Measurements from ENCODE around the gene CFAP97D2. TPM values are rescaled to one million over a fixed set of nuclear protein-coding genes. Genes with fewer than 3 reads are reported as not detected.
"Not testable (repeated sequence)": the region's sequence is repeated elsewhere in the genome, so short reads cannot be mapped to it uniquely, and the experiment has no call there.

Gene CFAP97D2
- total RNA-seq, 1 experiment from 2014 or later, result not detected

- no peak for TF ChIP-seq ZNF512 (CRISPR knock-in tag; IDR thresholded peaks at IDR 0.05; ENCODE audit: borderline replicate concordance)
- TF ChIP-seq CBFB (CRISPR knock-in tag; IDR thresholded peaks at IDR 0.05; ENCODE audit: low read depth), result no peak
- TF ChIP-seq HMGXB4 (CRISPR knock-in tag; IDR thresholded peaks at IDR 0.05), result no peak
Observed at GRCh38 chr13:114174529-114174961, 4.5 kb upstream of the CFAP97D2 start (continued).

GRCh38 chr13:114176359-114176902 lies 2.6 kb upstream of the CFAP97D2 start:
- peaks cover 21% of the 10 kb centered on the region for H3K9me3 Mint-ChIP-seq
- H3K27me3 Mint-ChIP-seq (ENCODE audit: low read depth); DNase-seq (ENCODE audit: low spot score); POLR2A ChIA-PET; H3K36me3 Mint-ChIP-seq; CTCF ChIA-PET; H3K4me3 Mint-ChIP-seq; ATAC-seq; H3K4me1 Mint-ChIP-seq; H3K27ac Mint-ChIP-seq: not testable (repeated sequence)

- Mint-ChIP-seq H3K9me3 (peaks cover 14% of the 10 kb centered on the region), H3K4me1 (peaks cover 5% of the 10 kb centered on the region), H3K36me3 (0 out of 2 replicates have a peak, but pooled peaks cover 4% of the 10 kb centered on the region), H3K27me3 (ENCODE audit: low read depth) (no peaks in the 10 kb centered on the region; the same call in 1 of the 2 replicates), H3K27ac (no peak overlapping the region), H3K4me3 (no peak overlapping the region)
- POLR2A ChIA-PET, result no interaction called here
- no peak for DNase-seq (ENCODE audit: low spot score)
- 0 out of 2 replicates have a peak, but pooled peaks have one; percentile 24 for ATAC-seq
- no peak for TF ChIP-seq ARID4B (CRISPR knock-in tag; IDR thresholded peaks at IDR 0.05; ENCODE audit: borderline replicate concordance)
- no peak for TF ChIP-seq MYBL2 (CRISPR knock-in tag; IDR thresholded peaks at IDR 0.05)
- CTCF ChIA-PET, result no interaction called here
Observed at GRCh38 chr13:114177245-114178010, 1.6 kb upstream of the CFAP97D2 start.

- ATAC-seq (no peak), DNase-seq (ENCODE audit: low spot score) (no peak)
- H3K27me3 Mint-ChIP-seq (ENCODE audit: low read depth), result no peaks in the 10 kb centered on the region; the same call in 1 of the 2 replicates
- no peak overlapping the region for H3K4me3 Mint-ChIP-seq
- CTCF ChIA-PET, result interaction anchor here (0.6 kb wide), 1 partner anchor 112 kb away, joined by 3 read pairs; no protein-coding TSS in a partner anchor
- H3K4me1 Mint-ChIP-seq, result no peaks in the 10 kb centered on the region
- POLR2A ChIA-PET, result no interaction called here
- H3K27ac Mint-ChIP-seq, result no peak overlapping the region
- peaks cover 14% of the 10 kb centered on the region for H3K9me3 Mint-ChIP-seq
- H3K36me3 Mint-ChIP-seq, result no peaks in the 10 kb centered on the region
- TF ChIP-seq ATF6 (CRISPR knock-in tag; IDR thresholded peaks at IDR 0.05) (no peak), NFE2L1 (CRISPR knock-in tag; IDR thresholded peaks at IDR 0.05) (no peak), SP1 (CRISPR knock-in tag; conservative IDR thresholded peaks at IDR 0.05) (no peak), ZBTB43 (CRISPR knock-in tag; IDR thresholded peaks at IDR 0.05) (no peak), CBFB (CRISPR knock-in tag; IDR thresholded peaks at IDR 0.05; ENCODE audit: low read depth) (no peak), JUN (CRISPR knock-in tag; IDR thresholded peaks at IDR 0.05) (no peak), USF1 (CRISPR knock-in tag; IDR thresholded peaks at IDR 0.05) (no peak), ELF4 (CRISPR knock-in tag; IDR thresholded peaks at IDR 0.05; ENCODE audit: low read depth) (no peak), ZNF263 (CRISPR knock-in tag; IDR thresholded peaks at IDR 0.05; ENCODE audit: low read depth) (no peak), NR1H2 (CRISPR knock-in tag; IDR thresholded peaks at IDR 0.05) (no peak)
Observed at GRCh38 chr13:114185182-114185971, 6.3 kb downstream of the CFAP97D2 start.

Measured in WTC11 (cell line).